ENCODE measurements around the gene SLITRK2.

The SLITRK2 gene

DNA sequence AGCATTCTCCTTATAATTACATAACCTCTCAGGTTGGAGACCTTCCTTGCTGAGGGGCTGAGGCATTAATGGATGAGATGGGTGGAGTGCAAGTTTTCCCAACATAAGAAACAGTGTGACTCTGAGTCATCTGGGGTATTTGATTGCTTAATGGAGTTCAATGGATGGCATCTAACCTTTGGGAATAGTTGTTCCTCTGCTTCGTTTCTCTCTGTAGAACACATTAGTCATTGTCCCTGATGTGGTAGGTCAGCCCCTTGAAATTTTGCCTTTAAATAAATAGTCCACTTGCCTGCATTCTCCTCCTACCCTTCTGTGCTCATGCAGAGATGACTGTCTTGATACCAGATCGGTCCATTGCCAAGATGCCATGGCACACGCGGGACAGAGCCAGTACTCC lies 38.6 kb downstream of the SLITRK2 start:
- DNase-seq: no peak

DNA sequence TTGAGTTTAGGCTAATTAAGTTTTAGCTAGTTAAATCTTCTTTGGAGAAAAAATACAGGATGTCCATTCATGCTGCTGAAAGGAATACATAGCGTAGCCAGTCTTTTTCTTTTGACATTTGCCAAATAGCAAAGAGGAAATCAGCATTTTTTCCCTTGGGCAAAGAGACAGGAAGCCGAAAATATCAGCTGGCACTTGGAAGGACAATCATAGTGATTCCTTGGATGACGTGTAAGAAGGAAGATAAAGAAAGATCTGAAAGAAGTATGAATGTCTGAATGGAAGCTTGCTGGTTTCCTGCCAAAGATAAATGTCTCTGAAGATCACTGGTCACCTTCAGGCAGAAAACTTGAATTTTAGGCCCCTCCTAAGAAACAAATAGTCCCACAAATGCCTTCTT lies 44.2 kb downstream of the SLITRK2 start:
- DNase-seq: no peak

- DNase-seq: no peak
Measured at GRCh38 chrX:145865082-145865481, 47.5 kb downstream of the SLITRK2 start.
